Neural cell (in vitro differentiated cells): ENCODE results near the gene CRAT. TPM values are rescaled to one million over a fixed set of nuclear protein-coding genes. Genes with fewer than 3 reads are reported as not detected.

Experiments
- H2AFZ ChIP-seq: fragments of 200-600, 300-800 bp; sonication (generic), shearing (Covaris generic); 2 replicates; pipeline ENCODE4 v1.6.0; 2014; ENCODE audit warnings: low read depth, mild to moderate bottlenecking, antibody characterized with exemption, low read length, moderate library complexity
- H3F3A ChIP-seq: fragments of 200-600 bp; shearing (Covaris generic); 2 replicates; pipeline ENCODE4 v1.6.1; 2016; ENCODE audit warnings: mild to moderate bottlenecking, moderate library complexity, mixed read lengths, antibody characterized with exemption, low read length; ENCODE audit not compliant: insufficient read depth, poor library complexity, severe bottlenecking
- H3K27ac ChIP-seq: fragments of 200-600, 300-800 bp; sonication (generic), shearing (Covaris generic); 2 replicates; pipeline ENCODE4 v1.5.1; 2014; ENCODE audit warnings: mild to moderate bottlenecking, low read length, moderate library complexity
- H3K27me3 ChIP-seq: fragments of 300-800, 200-600 bp; sonication (generic), shearing (Covaris generic); 2 replicates; pipeline ENCODE4 v1.6.0; 2014; ENCODE audit warnings: mild to moderate bottlenecking, low read depth, low read length, moderate library complexity; ENCODE audit not compliant: insufficient read depth
- H3K36me3 ChIP-seq: fragments of 300-800, 200-600 bp; sonication (generic), shearing (Covaris generic); 2 replicates; pipeline ENCODE4 v1.5.1; 2014; ENCODE audit warnings: mild to moderate bottlenecking, antibody characterized with exemption, low read length, moderate library complexity; ENCODE audit not compliant: insufficient read depth
- H3K4me2 ChIP-seq: fragments of 300-800, 200-600 bp; sonication (generic), shearing (Covaris generic); 2 replicates; pipeline ENCODE4 v1.6.0; 2014; ENCODE audit warnings: mild to moderate bottlenecking, low read length
- H3K4me3 ChIP-seq: fragments of 300-800, 200-600 bp; sonication (generic), shearing (Covaris generic); 2 replicates; pipeline ENCODE4 v1.5.1; 2014; ENCODE audit warnings: mild to moderate bottlenecking, low read length, moderate library complexity
- H3K79me2 ChIP-seq: fragments of 200-600 bp; shearing (Covaris generic); replicated peaks from 2 replicates; pipeline ENCODE4 v1.6.0; 2014; ENCODE audit warnings: mild to moderate bottlenecking, low read length, moderate library complexity; ENCODE audit not compliant: insufficient read depth
- H3K9ac ChIP-seq: fragments of 300-800, 200-600 bp; sonication (generic), shearing (Covaris generic); 2 replicates; pipeline ENCODE4 v1.6.1; 2016; ENCODE audit warnings: mild to moderate bottlenecking, low read length, mixed read lengths
- H3K9me2 ChIP-seq: fragments of 200-600 bp; shearing (Covaris generic); 2 replicates; pipeline ENCODE4 v1.6.1; 2016; ENCODE audit warnings: mild to moderate bottlenecking, low read length, mixed read lengths; ENCODE audit not compliant: insufficient read depth
- H3K9me3 ChIP-seq: fragments of 200-600, 300-800 bp; sonication (generic), shearing (Covaris generic); 2 replicates; pipeline ENCODE4 v1.6.1; 2016; ENCODE audit warnings: mild to moderate bottlenecking, mixed run types, low read length, moderate library complexity, mixed read lengths
- H4K20me1 ChIP-seq: fragments of 200-600 bp; shearing (Covaris generic); 2 replicates; pipeline ENCODE4 v1.6.1; 2016; ENCODE audit warnings: mild to moderate bottlenecking, mixed run types; ENCODE audit not compliant: insufficient read depth
- EP300 ChIP-seq: fragments of 450-650 bp; conservative IDR thresholded peaks from 2 replicates; pipeline ENCODE4 v1.6.1; 2014; ENCODE audit warnings: antibody characterized with exemption, mild to moderate bottlenecking, moderate library complexity; ENCODE audit not compliant: poor library complexity, severe bottlenecking
- EZH2 ChIP-seq: fragments of 200-600, 300-800 bp; shearing (Covaris generic), sonication (generic); IDR thresholded peaks from 2 replicates; pipeline ENCODE4 v1.6.1; 2014; ENCODE audit warnings: antibody characterized with exemption, low read length, borderline replicate concordance, mild to moderate bottlenecking; ENCODE audit not compliant: insufficient read depth, poor library complexity, severe bottlenecking
- MXI1 ChIP-seq: fragments of 450-650 bp; conservative IDR thresholded peaks from 2 replicates; pipeline ENCODE4 v1.6.1; 2014; ENCODE audit warnings: antibody characterized with exemption, mild to moderate bottlenecking; ENCODE audit not compliant: poor library complexity, severe bottlenecking
- POLR2AphosphoS5 ChIP-seq: IDR thresholded peaks from 2 replicates; pipeline ENCODE4 v1.6.1; 2012
- RAD21 ChIP-seq: fragments of 450-650 bp; conservative IDR thresholded peaks from 2 replicates; pipeline ENCODE4 v1.6.1; 2014; ENCODE audit warnings: antibody characterized with exemption, mild to moderate bottlenecking, moderate library complexity
- SMC3 ChIP-seq: fragments of 450-650 bp; conservative IDR thresholded peaks from 2 replicates; pipeline ENCODE4 v1.6.1; 2014; ENCODE audit warnings: antibody characterized with exemption, mild to moderate bottlenecking, moderate library complexity; ENCODE audit not compliant: poor library complexity
- TAF1 ChIP-seq: IDR thresholded peaks from 2 replicates; pipeline ENCODE4 v1.6.1; 2012; ENCODE audit warnings: low read depth
- polyA plus RNA-seq: library from polyadenylated mRNA; depleted of rRNA; stranded (reverse); fragments of >200 nt; gene quantifications from 2 replicates; pipeline ENCODE4 v1.2.3, GENCODE V29; 2014
- TF ChIP-seq, protein P1 (sequence below): fragments of 450-650 bp; IDR thresholded peaks from 2 replicates; pipeline ENCODE4 v1.5.1; 2014; ENCODE audit warnings: antibody characterized with exemption, mild to moderate bottlenecking, moderate library complexity; ENCODE audit not compliant: poor library complexity, severe bottlenecking
- TF ChIP-seq, protein P2 (sequence below): IDR thresholded peaks from 2 replicates; pipeline ENCODE4 v1.6.1; 2012; ENCODE audit warnings: borderline replicate concordance

Gene CRAT
- polyA plus RNA-seq, 1 donor from 2014 or later: 14.3 TPM

DNA sequence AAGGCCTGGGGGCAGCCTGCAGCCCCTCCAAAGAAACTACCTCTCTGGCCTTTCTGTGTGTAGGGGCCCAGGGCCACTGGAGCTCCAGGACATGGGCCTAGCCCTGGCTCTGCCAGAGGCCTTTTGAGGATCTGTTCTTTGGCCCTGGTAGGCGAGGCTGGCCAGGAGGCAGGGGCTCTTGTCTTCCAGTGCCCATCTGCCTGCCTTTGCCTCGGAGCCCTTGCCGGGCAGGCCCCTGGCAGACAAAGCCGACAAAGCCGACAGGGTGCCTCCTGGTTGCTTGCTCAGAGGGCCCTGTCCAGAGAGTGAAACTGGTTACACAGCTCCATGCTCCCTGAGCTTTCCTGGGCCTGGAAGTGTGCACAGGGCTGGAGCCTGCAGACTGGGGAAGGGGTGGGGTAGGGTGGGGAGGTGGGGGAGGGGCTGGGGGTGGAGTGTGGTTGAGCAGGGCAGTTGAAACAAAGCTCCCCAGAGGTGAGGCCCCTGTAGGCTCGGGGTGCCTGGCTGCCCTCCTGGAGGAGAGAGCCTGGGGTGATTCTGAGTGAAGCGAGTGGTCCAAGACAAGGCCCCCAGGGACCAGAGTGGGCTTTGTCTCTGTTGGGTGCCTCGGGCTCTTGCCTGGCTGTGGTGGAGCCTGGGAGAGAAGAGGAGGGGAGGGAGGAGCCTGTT is 29.9 kb upstream of the CRAT start:
- Histone ChIP-seq H3K27ac (peak overlapping the region; percentile 99), H4K20me1 (no peaks in the 10 kb centered on the region), H3K9me2 (no peaks in the 10 kb centered on the region), H3F3A (no peaks in the 10 kb centered on the region), H2AFZ (no peak overlapping the region), H3K79me2 (no peaks in the 10 kb centered on the region), H3K36me3 (no peaks in the 10 kb centered on the region), H3K9me3 (no peaks in the 10 kb centered on the region), H3K4me2 (peak overlapping the region; percentile 52), H3K9ac (peak overlapping the region; percentile 96), H3K4me3 (peak overlapping the region; percentile 58), H3K27me3 (no peaks in the 10 kb centered on the region)
- peak; percentile 5 for TF ChIP-seq TAF1
- TF ChIP-seq RAD21: no peak

DNA sequence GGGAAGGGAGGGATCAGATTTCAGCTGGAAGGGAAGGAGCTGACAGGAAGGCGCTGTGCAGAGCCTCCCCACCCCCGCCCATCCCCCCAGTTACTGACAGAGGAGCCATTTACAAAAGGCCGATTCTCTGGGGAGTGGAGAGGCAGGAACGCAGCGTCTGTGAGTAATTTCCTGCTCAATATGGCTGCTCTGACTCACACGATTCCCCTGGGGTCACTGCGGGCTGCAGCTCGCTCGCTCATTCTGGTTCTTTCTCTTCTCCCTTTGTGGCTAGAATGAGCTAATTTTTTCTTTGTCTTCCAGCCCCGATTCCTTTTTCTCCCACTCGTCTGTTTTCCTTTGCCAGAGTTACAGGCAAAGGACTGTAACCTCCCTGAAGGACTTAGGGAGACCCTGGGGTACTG is 29.4 kb upstream of the CRAT start:
- Histone ChIP-seq H3K79me2 (no peaks in the 10 kb centered on the region), H3K36me3 (no peaks in the 10 kb centered on the region), H3K9me2 (no peaks in the 10 kb centered on the region), H2AFZ (no peak overlapping the region), H3K9me3 (no peaks in the 10 kb centered on the region), H3K27me3 (no peaks in the 10 kb centered on the region), H3K4me3 (peak overlapping the region; percentile 58), H3K27ac (peak overlapping the region; percentile 99), H4K20me1 (no peaks in the 10 kb centered on the region), H3F3A (no peaks in the 10 kb centered on the region), H3K4me2 (peak overlapping the region; percentile 52), H3K9ac (peak overlapping the region; percentile 96)
- no peak for TF ChIP-seq MXI1
- TF ChIP-seq TAF1: peak; percentile 49
- TF ChIP-seq, protein P1, sequence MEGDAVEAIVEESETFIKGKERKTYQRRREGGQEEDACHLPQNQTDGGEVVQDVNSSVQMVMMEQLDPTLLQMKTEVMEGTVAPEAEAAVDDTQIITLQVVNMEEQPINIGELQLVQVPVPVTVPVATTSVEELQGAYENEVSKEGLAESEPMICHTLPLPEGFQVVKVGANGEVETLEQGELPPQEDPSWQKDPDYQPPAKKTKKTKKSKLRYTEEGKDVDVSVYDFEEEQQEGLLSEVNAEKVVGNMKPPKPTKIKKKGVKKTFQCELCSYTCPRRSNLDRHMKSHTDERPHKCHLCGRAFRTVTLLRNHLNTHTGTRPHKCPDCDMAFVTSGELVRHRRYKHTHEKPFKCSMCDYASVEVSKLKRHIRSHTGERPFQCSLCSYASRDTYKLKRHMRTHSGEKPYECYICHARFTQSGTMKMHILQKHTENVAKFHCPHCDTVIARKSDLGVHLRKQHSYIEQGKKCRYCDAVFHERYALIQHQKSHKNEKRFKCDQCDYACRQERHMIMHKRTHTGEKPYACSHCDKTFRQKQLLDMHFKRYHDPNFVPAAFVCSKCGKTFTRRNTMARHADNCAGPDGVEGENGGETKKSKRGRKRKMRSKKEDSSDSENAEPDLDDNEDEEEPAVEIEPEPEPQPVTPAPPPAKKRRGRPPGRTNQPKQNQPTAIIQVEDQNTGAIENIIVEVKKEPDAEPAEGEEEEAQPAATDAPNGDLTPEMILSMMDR: no peak
- TF ChIP-seq, protein P2, sequence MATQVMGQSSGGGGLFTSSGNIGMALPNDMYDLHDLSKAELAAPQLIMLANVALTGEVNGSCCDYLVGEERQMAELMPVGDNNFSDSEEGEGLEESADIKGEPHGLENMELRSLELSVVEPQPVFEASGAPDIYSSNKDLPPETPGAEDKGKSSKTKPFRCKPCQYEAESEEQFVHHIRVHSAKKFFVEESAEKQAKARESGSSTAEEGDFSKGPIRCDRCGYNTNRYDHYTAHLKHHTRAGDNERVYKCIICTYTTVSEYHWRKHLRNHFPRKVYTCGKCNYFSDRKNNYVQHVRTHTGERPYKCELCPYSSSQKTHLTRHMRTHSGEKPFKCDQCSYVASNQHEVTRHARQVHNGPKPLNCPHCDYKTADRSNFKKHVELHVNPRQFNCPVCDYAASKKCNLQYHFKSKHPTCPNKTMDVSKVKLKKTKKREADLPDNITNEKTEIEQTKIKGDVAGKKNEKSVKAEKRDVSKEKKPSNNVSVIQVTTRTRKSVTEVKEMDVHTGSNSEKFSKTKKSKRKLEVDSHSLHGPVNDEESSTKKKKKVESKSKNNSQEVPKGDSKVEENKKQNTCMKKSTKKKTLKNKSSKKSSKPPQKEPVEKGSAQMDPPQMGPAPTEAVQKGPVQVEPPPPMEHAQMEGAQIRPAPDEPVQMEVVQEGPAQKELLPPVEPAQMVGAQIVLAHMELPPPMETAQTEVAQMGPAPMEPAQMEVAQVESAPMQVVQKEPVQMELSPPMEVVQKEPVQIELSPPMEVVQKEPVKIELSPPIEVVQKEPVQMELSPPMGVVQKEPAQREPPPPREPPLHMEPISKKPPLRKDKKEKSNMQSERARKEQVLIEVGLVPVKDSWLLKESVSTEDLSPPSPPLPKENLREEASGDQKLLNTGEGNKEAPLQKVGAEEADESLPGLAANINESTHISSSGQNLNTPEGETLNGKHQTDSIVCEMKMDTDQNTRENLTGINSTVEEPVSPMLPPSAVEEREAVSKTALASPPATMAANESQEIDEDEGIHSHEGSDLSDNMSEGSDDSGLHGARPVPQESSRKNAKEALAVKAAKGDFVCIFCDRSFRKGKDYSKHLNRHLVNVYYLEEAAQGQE: peak; percentile 39
- TF ChIP-seq EZH2: no peak
- TF ChIP-seq POLR2AphosphoS5: peak; percentile 93
- TF ChIP-seq EP300: peak; percentile 89
- peak; percentile 22 for TF ChIP-seq RAD21
- no peak for TF ChIP-seq SMC3
